HEK293 (cell line): ENCODE results near the gene ANKRD11.

ENCODE experiments used
- CTCF ChIA-PET: fragments of 350-600 bp; formaldehyde crosslinking; extraction: SDS; loops from one replicate; lab custom pipeline; 2021; ENCODE audit warnings: antibody characterized with exemption; lab: Yijun Ruan, JAX
- POLR2A ChIA-PET: fragments of 300-600 bp; formaldehyde crosslinking; extraction: SDS; loops from one replicate; lab custom pipeline; 2020; ENCODE audit warnings: antibody characterized with exemption, inconsistent platforms; lab: Yijun Ruan, JAX
- H3K27ac ChIP-seq: fragments of 200-500 bp; sonication (Bioruptor generic); 2 replicates; pipeline ENCODE4 v1.5.1; 2014; ENCODE audit warnings: low read depth, low read length, control low read depth, inconsistent platforms; ENCODE audit errors: extremely low read depth
- H3K36me3 ChIP-seq, 2 experiments: fragments of 200-500 bp in 1 of 2; sonication (Bioruptor generic) in 1 of 2; 1 replicate in 1 of 2; 2 replicates in 1 of 2; pipeline ENCODE4 v1.5.1; 2014 to 2017; ENCODE audit warnings: inconsistent platforms in 2 of 2, low read length in 2 of 2; ENCODE audit not compliant: control insufficient read depth in 2 of 2, insufficient read depth in 1 of 2
- H3K4me1 ChIP-seq: fragments of 200-500 bp; sonication (Bioruptor generic); 2 replicates; pipeline ENCODE4 v1.5.1; 2014; ENCODE audit warnings: mild to moderate bottlenecking, low read length, inconsistent platforms; ENCODE audit not compliant: control insufficient read depth, insufficient read depth
- H3K4me3 ChIP-seq: 2 replicates; pipeline ENCODE4 v1.5.1; 2011; ENCODE audit warnings: low read depth, mild to moderate bottlenecking, control low read depth, low read length, moderate library complexity
- H3K9me3 ChIP-seq: fragments of 200-500 bp; sonication (Bioruptor generic); 2 replicates; pipeline ENCODE4 v1.5.1; 2014; ENCODE audit warnings: low read depth, low read length, inconsistent platforms; ENCODE audit not compliant: control insufficient read depth, insufficient read depth
- EGR2 ChIP-seq: fragments of 450-650 bp; formaldehyde crosslinking; IDR thresholded peaks from 2 replicates; pipeline ENCODE4 v1.5.1; 2016; ENCODE audit warnings: low read depth, missing biosample characterization, missing genetic modification characterization
- KLF9 ChIP-seq: fragments of 450-650 bp; formaldehyde crosslinking; IDR thresholded peaks from 2 replicates; pipeline ENCODE4 v1.5.1; 2016; ENCODE audit warnings: missing biosample characterization, missing genetic modification characterization, low read depth
- OVOL3 ChIP-seq: fragments of 450-650 bp; formaldehyde crosslinking; IDR thresholded peaks from 2 replicates; pipeline ENCODE4 v1.5.1; 2016; ENCODE audit warnings: missing biosample characterization, missing genetic modification characterization
- PRDM1 ChIP-seq: fragments of 450-650 bp; formaldehyde crosslinking; IDR thresholded peaks from 2 replicates; pipeline ENCODE4; 2016; ENCODE audit warnings: missing biosample characterization, missing genetic modification characterization
- REPIN1 ChIP-seq: fragments of 450-650 bp; formaldehyde crosslinking; IDR thresholded peaks from 2 replicates; pipeline ENCODE4 v1.5.1; 2017; ENCODE audit warnings: missing biosample characterization, missing genetic modification characterization, low read depth
- SP7 ChIP-seq: fragments of 450-650 bp; formaldehyde crosslinking; IDR thresholded peaks from 2 replicates; pipeline ENCODE4 v1.5.1; 2016; ENCODE audit warnings: missing biosample characterization, missing genetic modification characterization
- ZBTB20 ChIP-seq: fragments of 450-650 bp; formaldehyde crosslinking; IDR thresholded peaks from 2 replicates; pipeline ENCODE4 v1.5.1; 2016; ENCODE audit warnings: missing biosample characterization, missing genetic modification characterization
- ZBTB21 ChIP-seq: fragments of 450-650 bp; formaldehyde crosslinking; IDR thresholded peaks from 2 replicates; pipeline ENCODE4 v1.5.1; 2017; ENCODE audit warnings: missing biosample characterization, missing genetic modification characterization
- ZBTB8A ChIP-seq: fragments of 450-650 bp; formaldehyde crosslinking; IDR thresholded peaks from 2 replicates; pipeline ENCODE4 v1.5.1; 2016; ENCODE audit warnings: missing biosample characterization, missing genetic modification characterization
- ZFP3 ChIP-seq: fragments of 450-650 bp; formaldehyde crosslinking; IDR thresholded peaks from 2 replicates; pipeline ENCODE4 v1.5.1; 2016; ENCODE audit warnings: low read depth, missing biosample characterization, missing genetic modification characterization
- ZNF16 ChIP-seq: fragments of 450-650 bp; formaldehyde crosslinking; IDR thresholded peaks from 2 replicates; pipeline ENCODE4 v1.5.1; 2016; ENCODE audit warnings: low read depth, missing biosample characterization, missing genetic modification characterization
- ZNF221 ChIP-seq: fragments of 450-650 bp; formaldehyde crosslinking; IDR thresholded peaks from 2 replicates; pipeline ENCODE4 v1.5.1; 2017; ENCODE audit warnings: missing biosample characterization, missing genetic modification characterization, borderline replicate concordance
- ZNF239 ChIP-seq: fragments of 450-650 bp; formaldehyde crosslinking; IDR thresholded peaks from 2 replicates; pipeline ENCODE4 v1.5.1; 2016; ENCODE audit warnings: missing biosample characterization, missing genetic modification characterization
- ZNF341 ChIP-seq: fragments of 450-650 bp; formaldehyde crosslinking; IDR thresholded peaks from 2 replicates; pipeline ENCODE4; 2016; ENCODE audit warnings: low read depth, missing biosample characterization, missing genetic modification characterization
- ZNF510 ChIP-seq: fragments of 450-650 bp; formaldehyde crosslinking; IDR thresholded peaks from 2 replicates; pipeline ENCODE4 v1.5.1; 2018; ENCODE audit warnings: mild to moderate bottlenecking, missing genetic modification characterization, missing biosample characterization; ENCODE audit not compliant: insufficient replicate concordance
- ZNF76 ChIP-seq: fragments of 450-650 bp; formaldehyde crosslinking; IDR thresholded peaks from 2 replicates; pipeline ENCODE4; 2016; ENCODE audit warnings: low read depth, missing biosample characterization, missing genetic modification characterization, borderline replicate concordance
- ZNF768 ChIP-seq: fragments of 450-650 bp; formaldehyde crosslinking; IDR thresholded peaks from 2 replicates; pipeline ENCODE4 v1.5.1; 2018; ENCODE audit warnings: missing biosample characterization, mild to moderate bottlenecking, missing genetic modification characterization
- TF ChIP-seq, protein P1 (sequence below): fragments of 450-650 bp; formaldehyde crosslinking; IDR thresholded peaks from 2 replicates; pipeline ENCODE4 v1.5.1; 2017; ENCODE audit warnings: missing biosample characterization, missing genetic modification characterization
- TF ChIP-seq, protein P2 (sequence below): fragments of 450-650 bp; IDR thresholded peaks from 2 replicates; pipeline ENCODE4 v1.5.1; 2018; ENCODE audit warnings: missing biosample characterization, mild to moderate bottlenecking, missing genetic modification characterization
- TF ChIP-seq, protein P3 (sequence below): fragments of 450-650 bp; formaldehyde crosslinking; conservative IDR thresholded peaks from 2 replicates; pipeline ENCODE4 v1.5.1; 2016; ENCODE audit warnings: low read depth, missing biosample characterization, missing genetic modification characterization

Gene ANKRD11

DNA sequence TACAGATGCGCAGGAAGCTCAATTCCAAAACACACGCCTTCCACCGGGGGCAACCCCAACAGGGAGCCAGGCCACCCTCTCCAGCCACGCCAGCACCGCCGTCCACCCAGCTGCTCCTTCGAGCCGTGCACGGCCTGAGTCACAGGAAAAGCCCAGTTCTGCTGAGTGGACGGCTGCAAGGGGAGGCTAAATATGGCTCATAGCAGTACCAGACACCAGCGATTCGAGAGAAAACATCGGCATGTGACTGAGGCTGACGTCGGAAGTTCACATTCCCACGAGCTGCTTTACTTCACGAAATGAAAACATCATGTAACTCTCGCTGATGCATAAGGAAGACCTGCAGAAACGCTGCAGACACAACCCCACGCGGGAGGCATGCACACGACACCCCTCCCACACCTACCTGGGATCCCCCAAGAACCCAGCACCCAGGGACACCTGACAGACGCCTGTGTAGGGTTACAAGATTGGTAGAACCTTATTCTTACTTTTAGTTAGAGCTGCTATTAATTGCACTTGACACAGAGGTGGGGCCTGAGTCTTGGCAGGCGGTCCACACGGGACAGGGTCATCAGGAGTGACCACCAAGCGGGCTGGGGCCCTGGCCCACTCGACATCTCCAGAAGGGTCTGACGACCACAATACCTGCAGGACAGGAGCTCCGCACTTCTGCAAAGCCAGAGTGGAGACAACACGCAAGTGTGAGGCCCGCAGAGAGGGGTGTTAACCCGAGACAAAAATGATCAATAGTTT is 116.8 kb downstream of the ANKRD11 start:
- Histone ChIP-seq H3K4me1 (peaks cover 7% of the 10 kb centered on the region; the same call in 1 of the 2 replicates), H3K36me3 (peaks cover 0 to 16% of the 10 kb centered on the region in 2 experiments; a peak in 1 of 3 replicates), H3K9me3 (no peaks in the 10 kb centered on the region), H3K4me3 (no peak overlapping the region), H3K27ac (no peak overlapping the region)
- TF ChIP-seq, protein P1, sequence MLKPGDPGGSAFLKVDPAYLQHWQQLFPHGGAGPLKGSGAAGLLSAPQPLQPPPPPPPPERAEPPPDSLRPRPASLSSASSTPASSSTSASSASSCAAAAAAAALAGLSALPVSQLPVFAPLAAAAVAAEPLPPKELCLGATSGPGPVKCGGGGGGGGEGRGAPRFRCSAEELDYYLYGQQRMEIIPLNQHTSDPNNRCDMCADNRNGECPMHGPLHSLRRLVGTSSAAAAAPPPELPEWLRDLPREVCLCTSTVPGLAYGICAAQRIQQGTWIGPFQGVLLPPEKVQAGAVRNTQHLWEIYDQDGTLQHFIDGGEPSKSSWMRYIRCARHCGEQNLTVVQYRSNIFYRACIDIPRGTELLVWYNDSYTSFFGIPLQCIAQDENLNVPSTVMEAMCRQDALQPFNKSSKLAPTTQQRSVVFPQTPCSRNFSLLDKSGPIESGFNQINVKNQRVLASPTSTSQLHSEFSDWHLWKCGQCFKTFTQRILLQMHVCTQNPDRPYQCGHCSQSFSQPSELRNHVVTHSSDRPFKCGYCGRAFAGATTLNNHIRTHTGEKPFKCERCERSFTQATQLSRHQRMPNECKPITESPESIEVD (tag by site-specific recombination), result no peak
- no peak for TF ChIP-seq ZNF239 (tag by site-specific recombination)
- TF ChIP-seq, protein P2, sequence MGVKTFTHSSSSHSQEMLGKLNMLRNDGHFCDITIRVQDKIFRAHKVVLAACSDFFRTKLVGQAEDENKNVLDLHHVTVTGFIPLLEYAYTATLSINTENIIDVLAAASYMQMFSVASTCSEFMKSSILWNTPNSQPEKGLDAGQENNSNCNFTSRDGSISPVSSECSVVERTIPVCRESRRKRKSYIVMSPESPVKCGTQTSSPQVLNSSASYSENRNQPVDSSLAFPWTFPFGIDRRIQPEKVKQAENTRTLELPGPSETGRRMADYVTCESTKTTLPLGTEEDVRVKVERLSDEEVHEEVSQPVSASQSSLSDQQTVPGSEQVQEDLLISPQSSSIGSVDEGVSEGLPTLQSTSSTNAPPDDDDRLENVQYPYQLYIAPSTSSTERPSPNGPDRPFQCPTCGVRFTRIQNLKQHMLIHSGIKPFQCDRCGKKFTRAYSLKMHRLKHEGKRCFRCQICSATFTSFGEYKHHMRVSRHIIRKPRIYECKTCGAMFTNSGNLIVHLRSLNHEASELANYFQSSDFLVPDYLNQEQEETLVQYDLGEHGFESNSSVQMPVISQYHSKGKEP (tag by site-specific recombination), result no peak
- TF ChIP-seq ZNF76, result no peak
- no peak for TF ChIP-seq ZBTB21 (tag by site-specific recombination)
- TF ChIP-seq ZBTB20 (tag by site-specific recombination), result no peak
- TF ChIP-seq EGR2 (tag by site-specific recombination), result no peak
- no peak for TF ChIP-seq OVOL3 (tag by site-specific recombination)
- TF ChIP-seq ZNF221 (tag by site-specific recombination), result no peak
- TF ChIP-seq ZNF768 (tag by site-specific recombination), result no peak
- no peak for TF ChIP-seq ZNF510 (tag by site-specific recombination)
- TF ChIP-seq KLF9 (tag by site-specific recombination), result no peak
- TF ChIP-seq ZBTB8A (tag by site-specific recombination), result no peak
- TF ChIP-seq ZNF16, result no peak
- TF ChIP-seq SP7 (tag by site-specific recombination), result no peak
- no peak for TF ChIP-seq ZNF341 (tag by site-specific recombination)
- no peak for TF ChIP-seq PRDM1
- no peak for TF ChIP-seq ZFP3 (tag by site-specific recombination)
- TF ChIP-seq REPIN1 (tag by site-specific recombination), result no peak
- TF ChIP-seq, protein P3, sequence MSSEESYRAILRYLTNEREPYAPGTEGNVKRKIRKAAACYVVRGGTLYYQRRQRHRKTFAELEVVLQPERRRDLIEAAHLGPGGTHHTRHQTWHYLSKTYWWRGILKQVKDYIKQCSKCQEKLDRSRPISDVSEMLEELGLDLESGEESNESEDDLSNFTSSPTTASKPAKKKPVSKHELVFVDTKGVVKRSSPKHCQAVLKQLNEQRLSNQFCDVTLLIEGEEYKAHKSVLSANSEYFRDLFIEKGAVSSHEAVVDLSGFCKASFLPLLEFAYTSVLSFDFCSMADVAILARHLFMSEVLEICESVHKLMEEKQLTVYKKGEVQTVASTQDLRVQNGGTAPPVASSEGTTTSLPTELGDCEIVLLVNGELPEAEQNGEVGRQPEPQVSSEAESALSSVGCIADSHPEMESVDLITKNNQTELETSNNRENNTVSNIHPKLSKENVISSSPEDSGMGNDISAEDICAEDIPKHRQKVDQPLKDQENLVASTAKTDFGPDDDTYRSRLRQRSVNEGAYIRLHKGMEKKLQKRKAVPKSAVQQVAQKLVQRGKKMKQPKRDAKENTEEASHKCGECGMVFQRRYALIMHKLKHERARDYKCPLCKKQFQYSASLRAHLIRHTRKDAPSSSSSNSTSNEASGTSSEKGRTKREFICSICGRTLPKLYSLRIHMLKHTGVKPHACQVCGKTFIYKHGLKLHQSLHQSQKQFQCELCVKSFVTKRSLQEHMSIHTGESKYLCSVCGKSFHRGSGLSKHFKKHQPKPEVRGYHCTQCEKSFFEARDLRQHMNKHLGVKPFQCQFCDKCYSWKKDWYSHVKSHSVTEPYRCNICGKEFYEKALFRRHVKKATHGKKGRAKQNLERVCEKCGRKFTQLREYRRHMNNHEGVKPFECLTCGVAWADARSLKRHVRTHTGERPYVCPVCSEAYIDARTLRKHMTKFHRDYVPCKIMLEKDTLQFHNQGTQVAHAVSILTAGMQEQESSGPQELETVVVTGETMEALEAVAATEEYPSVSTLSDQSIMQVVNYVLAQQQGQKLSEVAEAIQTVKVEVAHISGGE (tag by site-specific recombination), result no peak
- ChIA-PET CTCF (interaction anchor here (1.0 kb wide), 1 partner anchor 28 kb away, joined by 3 read pairs; no protein-coding TSS in a partner anchor), POLR2A (interaction anchor here (0.5 to 1.2 kb wide), 2 partner anchors 30 to 279 kb away, joined by 3 read pairs; no protein-coding TSS in a partner anchor)
